ENCODE data around the gene PDZRN3.

GRCh38 chr3:73490453-73491286 lies 134.1 kb downstream of the PDZRN3 start:
- TF ChIP-seq ELF4 (IDR thresholded peaks at IDR 0.05) (no peak), FOXK2 (IDR thresholded peaks at IDR 0.05) (no peak), TARDBP (IDR thresholded peaks at IDR 0.05) (no peak), SP1 (IDR thresholded peaks at IDR 0.05) (no peak), FOXM1 (IDR thresholded peaks at IDR 0.05; ENCODE audit: borderline replicate concordance) (peak; percentile 61; the same call in 1 of the 2 replicates), BHLHE40 (IDR thresholded peaks at IDR 0.05; ENCODE audit: borderline replicate concordance) (no peak), PKNOX1 (IDR thresholded peaks at IDR 0.05) (peak; percentile 76), L3MBTL2 (conservative IDR thresholded peaks at IDR 0.05) (no peak), SUZ12 (IDR thresholded peaks at IDR 0.05) (no peak), FOXA1 (IDR thresholded peaks at IDR 0.05) (no peak), LEF1 (IDR thresholded peaks at IDR 0.05; ENCODE audit: borderline replicate concordance) (peak; percentile 90; the same call in 1 of the 2 replicates), NFRKB (IDR thresholded peaks at IDR 0.05) (no peak), ZNF384 (IDR thresholded peaks at IDR 0.05) (no peak), ARNT (IDR thresholded peaks at IDR 0.05) (peak; percentile 49; the same call in 1 of the 2 replicates)
